H1 (cell line): Measurements from ENCODE around the gene EPB41L2.

Source experiments
- POLR2A ChIP-seq, 2 experiments: IDR thresholded peaks; 1 replicate in 1 of 2; 2 replicates in 1 of 2; pipeline ENCODE4 v1.6.1; 2011; ENCODE audit warnings: low read depth in 2 of 2, low read length in 2 of 2, mild to moderate bottlenecking in 2 of 2; ENCODE audit errors: control extremely low read depth in 1 of 2
- RAD21 ChIP-seq, 2 experiments: IDR thresholded peaks in 1 of 2; conservative IDR thresholded peaks in 1 of 2; 2 replicates each; pipeline ENCODE4 v1.6.1; 2011; ENCODE audit warnings: low read depth in 2 of 2, low read length in 2 of 2, improper control_type of control experiment in 1 of 2, inconsistent platforms in 1 of 2, mild to moderate bottlenecking in 1 of 2, moderate library complexity in 1 of 2
- RBBP5 ChIP-seq: IDR thresholded peaks from 2 replicates; pipeline ENCODE4 v1.7.1; 2012; ENCODE audit warnings: low read depth, mild to moderate bottlenecking, inconsistent platforms, low read length, moderate library complexity, borderline replicate concordance
- RXRA ChIP-seq: IDR thresholded peaks from 2 replicates; pipeline ENCODE4 v1.6.1; 2011; ENCODE audit warnings: low read depth, mild to moderate bottlenecking, low read length, moderate library complexity; ENCODE audit not compliant: insufficient read depth
- SAP30 ChIP-seq: fragments of 300-600 bp; sonication (generic); IDR thresholded peaks from 2 replicates; pipeline ENCODE4 v1.7.1; 2012; ENCODE audit warnings: low read length, moderate library complexity, mild to moderate bottlenecking, inconsistent platforms; ENCODE audit not compliant: insufficient read depth, insufficient replicate concordance
- SIX5 ChIP-seq: IDR thresholded peaks from 2 replicates; pipeline ENCODE4 v1.6.1; 2011; ENCODE audit warnings: mild to moderate bottlenecking, low read depth, low read length
- TAF7 ChIP-seq: optimal IDR thresholded peaks from 2 replicates; pipeline ENCODE3; 2011; ENCODE audit warnings: low read depth, mild to moderate bottlenecking, inconsistent platforms, low read length, moderate library complexity, borderline replicate concordance
- TF ChIP-seq, protein P1 (sequence below): IDR thresholded peaks from 2 replicates; pipeline ENCODE4 v1.6.1; 2012; ENCODE audit warnings: inconsistent platforms
- TF ChIP-seq, protein P2 (sequence below), 3 experiments: IDR thresholded peaks; 1 replicate in 2 of 3; 2 replicates in 1 of 3; pipeline versions ENCODE4 v1.5.1 to v1.6.1; 2011; ENCODE audit warnings: low read length in 3 of 3, mild to moderate bottlenecking in 3 of 3, inconsistent platforms in 2 of 3, low read depth in 1 of 3, moderate library complexity in 1 of 3; ENCODE audit not compliant: insufficient read depth in 1 of 3; ENCODE audit errors: control extremely low read depth in 1 of 3
- TF ChIP-seq, protein P3 (sequence below): IDR thresholded peaks from 2 replicates; pipeline ENCODE4 v1.6.1; 2011; ENCODE audit warnings: low read depth, mild to moderate bottlenecking, low read length; ENCODE audit not compliant: insufficient read depth

- TF ChIP-seq, protein P1, sequence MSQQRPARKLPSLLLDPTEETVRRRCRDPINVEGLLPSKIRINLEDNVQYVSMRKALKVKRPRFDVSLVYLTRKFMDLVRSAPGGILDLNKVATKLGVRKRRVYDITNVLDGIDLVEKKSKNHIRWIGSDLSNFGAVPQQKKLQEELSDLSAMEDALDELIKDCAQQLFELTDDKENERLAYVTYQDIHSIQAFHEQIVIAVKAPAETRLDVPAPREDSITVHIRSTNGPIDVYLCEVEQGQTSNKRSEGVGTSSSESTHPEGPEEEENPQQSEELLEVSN: no peak
- TF ChIP-seq RBBP5: no peak
- TF ChIP-seq, protein P2, sequence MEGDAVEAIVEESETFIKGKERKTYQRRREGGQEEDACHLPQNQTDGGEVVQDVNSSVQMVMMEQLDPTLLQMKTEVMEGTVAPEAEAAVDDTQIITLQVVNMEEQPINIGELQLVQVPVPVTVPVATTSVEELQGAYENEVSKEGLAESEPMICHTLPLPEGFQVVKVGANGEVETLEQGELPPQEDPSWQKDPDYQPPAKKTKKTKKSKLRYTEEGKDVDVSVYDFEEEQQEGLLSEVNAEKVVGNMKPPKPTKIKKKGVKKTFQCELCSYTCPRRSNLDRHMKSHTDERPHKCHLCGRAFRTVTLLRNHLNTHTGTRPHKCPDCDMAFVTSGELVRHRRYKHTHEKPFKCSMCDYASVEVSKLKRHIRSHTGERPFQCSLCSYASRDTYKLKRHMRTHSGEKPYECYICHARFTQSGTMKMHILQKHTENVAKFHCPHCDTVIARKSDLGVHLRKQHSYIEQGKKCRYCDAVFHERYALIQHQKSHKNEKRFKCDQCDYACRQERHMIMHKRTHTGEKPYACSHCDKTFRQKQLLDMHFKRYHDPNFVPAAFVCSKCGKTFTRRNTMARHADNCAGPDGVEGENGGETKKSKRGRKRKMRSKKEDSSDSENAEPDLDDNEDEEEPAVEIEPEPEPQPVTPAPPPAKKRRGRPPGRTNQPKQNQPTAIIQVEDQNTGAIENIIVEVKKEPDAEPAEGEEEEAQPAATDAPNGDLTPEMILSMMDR (IDR thresholded peaks at IDR 0.05; ENCODE audit: control extremely low read depth in 1 of 3, insufficient read depth in 1 of 3, low read depth in 1 of 3, low read length in 3 of 3): no peak
- TF ChIP-seq POLR2A (IDR thresholded peaks at IDR 0.05; ENCODE audit: control extremely low read depth in 1 of 2, low read depth in 2 of 2, low read length in 2 of 2): no peak
- no peak for TF ChIP-seq TAF7
- no peak for TF ChIP-seq SIX5
- TF ChIP-seq RXRA: no peak
- no peak for TF ChIP-seq RAD21 (IDR thresholded peaks at IDR 0.05 in 1 of 2, conservative IDR thresholded peaks at IDR 0.05 in 1 of 2; ENCODE audit: low read depth in 2 of 2, low read length in 2 of 2)
- TF ChIP-seq, protein P3, sequence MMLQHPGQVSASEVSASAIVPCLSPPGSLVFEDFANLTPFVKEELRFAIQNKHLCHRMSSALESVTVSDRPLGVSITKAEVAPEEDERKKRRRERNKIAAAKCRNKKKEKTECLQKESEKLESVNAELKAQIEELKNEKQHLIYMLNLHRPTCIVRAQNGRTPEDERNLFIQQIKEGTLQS: no peak
- no peak for TF ChIP-seq SAP30
Measured at GRCh38 chr6:130920969-130921368, 142.1 kb downstream of the EPB41L2 start.
